Suprapubic skin (tissue), 4 donors: ENCODE measurements around the gene TFAP2B.

Experiments used
- EP300 ChIP-seq: sonication (generic); formaldehyde crosslinking; IDR thresholded peaks from one replicate; pipeline ENCODE4 v1.6.1; 2017; ENCODE audit warnings: antibody characterized with exemption
- POLR2A ChIP-seq, 2 donors: fragments of 450-650 bp; IDR thresholded peaks; one replicate each; pipeline ENCODE4 v1.6.1; 2017; ENCODE audit warnings: antibody characterized with exemption in 2 of 2, mild to moderate bottlenecking in 2 of 2, moderate library complexity in 2 of 2
- POLR2AphosphoS5 ChIP-seq, 3 donors: sonication (generic); formaldehyde crosslinking; IDR thresholded peaks; one replicate each; pipeline ENCODE4 v1.6.1; 2017; ENCODE audit warnings: antibody characterized with exemption in 3 of 3
- TF ChIP-seq, protein P1 (sequence below), 2 donors: fragments of 200-600 bp in 1 of 2; fragments of 450-650 bp in 1 of 2; sonication (generic) in 1 of 2; IDR thresholded peaks; one replicate each; pipeline ENCODE4 v1.5.1; 2016 to 2019; ENCODE audit warnings: antibody characterized with exemption in 2 of 2, mild to moderate bottlenecking in 1 of 2, moderate library complexity in 1 of 2

DNA sequence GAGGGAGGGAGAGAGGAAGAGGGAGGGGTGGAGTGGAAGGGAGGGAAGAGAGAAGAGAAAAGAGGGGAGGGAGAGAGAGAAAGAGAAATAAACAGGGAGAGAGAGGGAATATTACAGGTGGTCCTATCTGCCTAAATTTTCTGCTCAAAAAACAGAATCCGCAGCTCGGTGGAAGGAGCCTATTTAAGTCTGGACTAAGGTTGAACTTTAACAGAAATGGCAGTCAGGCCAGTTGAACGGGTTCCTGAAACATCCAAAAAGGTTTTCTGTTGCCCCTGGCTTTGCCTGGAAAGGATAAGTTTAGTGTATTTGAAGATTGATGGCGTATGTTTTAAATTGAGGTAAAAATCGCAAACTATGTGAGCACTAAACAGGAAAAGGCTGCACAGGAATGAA, 2.2 kb downstream of the TFAP2B start:
- TF ChIP-seq, protein P1, sequence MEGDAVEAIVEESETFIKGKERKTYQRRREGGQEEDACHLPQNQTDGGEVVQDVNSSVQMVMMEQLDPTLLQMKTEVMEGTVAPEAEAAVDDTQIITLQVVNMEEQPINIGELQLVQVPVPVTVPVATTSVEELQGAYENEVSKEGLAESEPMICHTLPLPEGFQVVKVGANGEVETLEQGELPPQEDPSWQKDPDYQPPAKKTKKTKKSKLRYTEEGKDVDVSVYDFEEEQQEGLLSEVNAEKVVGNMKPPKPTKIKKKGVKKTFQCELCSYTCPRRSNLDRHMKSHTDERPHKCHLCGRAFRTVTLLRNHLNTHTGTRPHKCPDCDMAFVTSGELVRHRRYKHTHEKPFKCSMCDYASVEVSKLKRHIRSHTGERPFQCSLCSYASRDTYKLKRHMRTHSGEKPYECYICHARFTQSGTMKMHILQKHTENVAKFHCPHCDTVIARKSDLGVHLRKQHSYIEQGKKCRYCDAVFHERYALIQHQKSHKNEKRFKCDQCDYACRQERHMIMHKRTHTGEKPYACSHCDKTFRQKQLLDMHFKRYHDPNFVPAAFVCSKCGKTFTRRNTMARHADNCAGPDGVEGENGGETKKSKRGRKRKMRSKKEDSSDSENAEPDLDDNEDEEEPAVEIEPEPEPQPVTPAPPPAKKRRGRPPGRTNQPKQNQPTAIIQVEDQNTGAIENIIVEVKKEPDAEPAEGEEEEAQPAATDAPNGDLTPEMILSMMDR (IDR thresholded peaks at IDR 0.05): no peak
- TF ChIP-seq POLR2A (IDR thresholded peaks at IDR 0.05): no peak
- no peak for TF ChIP-seq POLR2AphosphoS5 (IDR thresholded peaks at IDR 0.05)
- TF ChIP-seq EP300: no peak
